ENCODE measurements around the gene RIMS3.

DNA sequence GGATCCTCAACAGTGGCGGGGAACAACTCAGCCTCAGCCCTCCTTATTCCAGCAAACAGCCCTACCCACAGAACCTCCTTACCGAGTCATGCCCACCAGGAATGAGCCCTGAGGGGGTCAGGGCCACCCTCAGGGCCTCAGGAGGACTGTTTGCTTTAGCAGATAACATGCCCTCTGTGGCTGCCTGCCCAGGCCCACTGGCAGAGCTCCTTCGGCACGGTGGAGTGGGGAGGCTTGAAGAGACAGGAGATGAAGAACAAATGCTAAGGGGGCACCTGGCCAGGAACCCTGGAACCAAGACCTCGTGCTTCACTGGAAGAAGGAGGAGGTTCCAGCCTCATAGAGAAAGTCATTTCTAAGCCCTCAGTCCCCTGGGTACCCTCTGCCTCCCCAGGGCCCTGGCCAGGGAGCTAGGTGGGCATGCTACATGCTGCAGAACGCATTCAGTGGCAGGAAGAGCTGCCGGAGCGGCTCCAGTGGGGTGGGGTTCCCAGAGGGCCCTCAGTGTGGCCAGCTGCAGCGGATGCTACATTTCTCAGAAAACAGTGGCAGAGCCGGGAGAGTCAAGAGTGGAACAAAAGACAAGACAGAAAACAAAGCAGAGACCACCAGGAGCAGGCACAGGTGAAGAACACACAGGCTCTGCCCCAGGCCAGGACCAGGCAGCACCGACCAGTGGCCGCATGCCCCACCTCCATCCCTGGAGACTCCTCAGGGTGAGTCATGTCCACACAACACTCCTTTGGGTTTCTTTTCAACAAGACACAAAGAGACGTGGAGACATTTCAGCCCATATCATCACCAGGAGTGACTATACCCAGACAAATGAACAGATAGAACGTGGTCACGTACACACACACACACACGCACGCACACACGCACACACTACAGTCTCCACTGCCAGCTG lies 39.8 kb downstream of the RIMS3 start:
- TF ChIP-seq POLR2A (IDR thresholded peaks at IDR 0.05), result no peak
- no peak for TF ChIP-seq POLR2AphosphoS5 (IDR thresholded peaks at IDR 0.05)
